WTC11 (cell line): ENCODE results near the gene TBC1D4. TPM values are rescaled to one million over a fixed set of nuclear protein-coding genes. Genes with fewer than 3 reads are reported as not detected.

Source experiments
- ATAC-seq: fragments of 200-7000 bp; cut with Tn5 transposase; 2 replicates; pipeline ENCODE4 v1.10.0; 2021; ENCODE audit warnings: mild to moderate bottlenecking, moderate library complexity
- CTCF ChIA-PET: fragments of 300-600 bp; sonication (Branson Sonifier 250); formaldehyde crosslinking; loops from one replicate; lab custom pipeline; 2021; ENCODE audit warnings: antibody characterized with exemption; lab: Charles Lee
- POLR2A ChIA-PET: fragments of 350-600 bp; sonication (Branson Sonifier 250); formaldehyde crosslinking; loops from one replicate; lab custom pipeline; 2021; ENCODE audit warnings: antibody characterized with exemption; lab: Charles Lee
- DNase-seq: peaks from one replicate; pipeline ENCODE4 v3.0.0; 2021; ENCODE audit warnings: low spot score
- H3K27ac Mint-ChIP-seq: 2 replicates; pipeline ENCODE4 v1.8.0; 2021; ENCODE audit warnings: mixed read lengths
- H3K27me3 Mint-ChIP-seq: 2 replicates; pipeline ENCODE4 v1.8.0; 2021; ENCODE audit warnings: low read depth, mild to moderate bottlenecking, moderate library complexity, mixed read lengths
- H3K36me3 Mint-ChIP-seq: 2 replicates; pipeline ENCODE4 v1.8.0; 2021; ENCODE audit warnings: mixed read lengths
- H3K4me1 Mint-ChIP-seq: 2 replicates; pipeline ENCODE4 v1.8.0; 2022; ENCODE audit warnings: mixed read lengths
- H3K4me3 Mint-ChIP-seq: 2 replicates; pipeline ENCODE4 v1.8.0; 2021; ENCODE audit warnings: mild to moderate bottlenecking, moderate library complexity, mixed read lengths
- H3K9me3 Mint-ChIP-seq: 2 replicates; pipeline ENCODE4 v1.8.0; 2021; ENCODE audit warnings: mixed read lengths
- ARID4B ChIP-seq: sonication (generic); formaldehyde crosslinking; IDR thresholded peaks from 2 replicates; pipeline ENCODE4 v1.8.0; 2023; ENCODE audit warnings: missing genetic modification reagents, mild to moderate bottlenecking, borderline replicate concordance
- ATF1 ChIP-seq: sonication (generic); formaldehyde crosslinking; IDR thresholded peaks from 2 replicates; pipeline ENCODE4 v1.8.1; 2023; ENCODE audit warnings: mild to moderate bottlenecking, moderate library complexity, missing genetic modification reagents
- CBFB ChIP-seq: sonication (generic); formaldehyde crosslinking; IDR thresholded peaks from 2 replicates; pipeline ENCODE4 v1.8.1; 2022; ENCODE audit warnings: mild to moderate bottlenecking, low read depth, missing genetic modification reagents
- CTCF ChIP-seq: fragments of 200-600 bp; IDR thresholded peaks from 2 replicates; pipeline ENCODE4 v1.8.0; 2022; ENCODE audit warnings: antibody characterized with exemption
- E2F4 ChIP-seq: sonication (generic); formaldehyde crosslinking; IDR thresholded peaks from 2 replicates; pipeline ENCODE4 v1.8.1; 2022; ENCODE audit warnings: low read depth, mild to moderate bottlenecking, moderate library complexity, missing genetic modification reagents, borderline replicate concordance
- EMX1 ChIP-seq: fragments of 250-450 bp; sonication (Bioruptor Pico); IDR thresholded peaks from 2 replicates; pipeline ENCODE4 v1.8.0; 2021; ENCODE audit warnings: mild to moderate bottlenecking
- ESRRA ChIP-seq: sonication (generic); formaldehyde crosslinking; IDR thresholded peaks from 2 replicates; pipeline ENCODE4 v1.8.1; 2022; ENCODE audit warnings: mild to moderate bottlenecking, missing genetic modification reagents, borderline replicate concordance
- ETV6 ChIP-seq: sonication (generic); formaldehyde crosslinking; IDR thresholded peaks from 2 replicates; pipeline ENCODE4 v1.8.1; 2022; ENCODE audit warnings: mild to moderate bottlenecking, missing genetic modification reagents
- FOXP1 ChIP-seq: sonication (generic); formaldehyde crosslinking; IDR thresholded peaks from 2 replicates; pipeline ENCODE4 v1.8.0; 2022; ENCODE audit warnings: missing genetic modification reagents, mild to moderate bottlenecking, moderate library complexity, borderline replicate concordance
- GABPB1 ChIP-seq: sonication (generic); formaldehyde crosslinking; IDR thresholded peaks from 2 replicates; pipeline ENCODE4 v1.8.1; 2023; ENCODE audit warnings: mild to moderate bottlenecking, missing genetic modification reagents
- HMGA2 ChIP-seq: fragments of 250-450 bp; sonication (Bioruptor Pico); IDR thresholded peaks from 2 replicates; pipeline ENCODE4 v1.4.0; 2021; ENCODE audit warnings: mild to moderate bottlenecking, moderate library complexity
- MYBL2 ChIP-seq: sonication (generic); formaldehyde crosslinking; IDR thresholded peaks from 2 replicates; pipeline ENCODE4 v1.8.1; 2023; ENCODE audit warnings: mild to moderate bottlenecking, moderate library complexity, missing genetic modification reagents
- NFATC4 ChIP-seq: fragments of 250-450 bp; sonication (Bioruptor Pico); IDR thresholded peaks from 2 replicates; pipeline ENCODE4 v1.9.0; 2021; ENCODE audit warnings: mild to moderate bottlenecking
- PREB ChIP-seq: sonication (generic); formaldehyde crosslinking; IDR thresholded peaks from 2 replicates; pipeline ENCODE4 v1.8.1; 2022; ENCODE audit warnings: mild to moderate bottlenecking, missing genetic modification reagents, moderate library complexity, borderline replicate concordance
- PRRX2 ChIP-seq: fragments of 250-450 bp; sonication (Bioruptor Pico); IDR thresholded peaks from 2 replicates; pipeline ENCODE4 v1.8.0; 2021; ENCODE audit warnings: mild to moderate bottlenecking
- RORB ChIP-seq: fragments of 250-450 bp; sonication (Bioruptor Pico); IDR thresholded peaks from 2 replicates; pipeline ENCODE4 v1.9.0; 2021; ENCODE audit warnings: mild to moderate bottlenecking
- SMAD3 ChIP-seq: sonication (generic); formaldehyde crosslinking; IDR thresholded peaks from 2 replicates; pipeline ENCODE4 v1.8.0; 2022; ENCODE audit warnings: missing genetic modification reagents, mild to moderate bottlenecking, borderline replicate concordance
- TEAD4 ChIP-seq: sonication (generic); formaldehyde crosslinking; IDR thresholded peaks from 2 replicates; pipeline ENCODE4 v1.8.0; 2022; ENCODE audit warnings: mild to moderate bottlenecking, missing genetic modification reagents
- ZBTB21 ChIP-seq: sonication (generic); formaldehyde crosslinking; IDR thresholded peaks from 2 replicates; pipeline ENCODE4 v1.8.1; 2023; ENCODE audit warnings: mild to moderate bottlenecking, missing genetic modification reagents, borderline replicate concordance
- ZBTB43 ChIP-seq: sonication (generic); formaldehyde crosslinking; IDR thresholded peaks from 2 replicates; pipeline ENCODE4 v1.8.1; 2023; ENCODE audit warnings: mild to moderate bottlenecking, missing genetic modification reagents
- ZNF219 ChIP-seq: sonication (generic); formaldehyde crosslinking; IDR thresholded peaks from 2 replicates; pipeline ENCODE4 v1.8.0; 2023; ENCODE audit warnings: missing genetic modification reagents, mild to moderate bottlenecking, borderline replicate concordance
- ZNF396 ChIP-seq: fragments of 250-450 bp; sonication (Bioruptor Pico); IDR thresholded peaks from 2 replicates; pipeline ENCODE4 v1.8.0; 2021; ENCODE audit warnings: mild to moderate bottlenecking, moderate library complexity, borderline replicate concordance
- ZSCAN18 ChIP-seq: fragments of 250-450 bp; sonication (Bioruptor Pico); IDR thresholded peaks from 2 replicates; pipeline ENCODE4 v2.1.2; 2022; ENCODE audit warnings: mild to moderate bottlenecking, moderate library complexity
- total RNA-seq: library from RNA; stranded (reverse); gene quantifications from 3 replicates; pipeline ENCODE4 v1.2.3, GENCODE V29; 2021

The TBC1D4 gene
- total RNA-seq, 1 experiment from 2014 or later: 37.1 TPM

- Mint-ChIP-seq H3K4me1 (peaks cover 39% of the 10 kb centered on the region), H3K36me3 (no peaks in the 10 kb centered on the region)
- no peak for DNase-seq
- TF ChIP-seq CTCF (no peak), ZBTB21 (CRISPR knock-in tag) (no peak), ZBTB43 (no peak), TEAD4 (CRISPR knock-in tag) (no peak), SMAD3 (CRISPR knock-in tag) (no peak), ZNF219 (no peak), EMX1 (CRISPR knock-in tag) (no peak), ARID4B (no peak), ZNF396 (CRISPR knock-in tag) (no peak), ZSCAN18 (CRISPR knock-in tag) (no peak), ATF1 (CRISPR knock-in tag) (no peak), CBFB (CRISPR knock-in tag) (no peak), RORB (CRISPR knock-in tag) (no peak), ESRRA (no peak), NFATC4 (no peak), PREB (CRISPR knock-in tag) (no peak), PRRX2 (CRISPR knock-in tag) (no peak)
- TF ChIP-seq, all 79 proteins: peak for 0
- no peak overlapping the region for H3K4me3 Mint-ChIP-seq
- H3K9me3 Mint-ChIP-seq: no peaks in the 10 kb centered on the region
- ChIA-PET POLR2A (no interaction called here), CTCF (interaction anchor here (1.3 kb wide), 2 partner anchors 13 to 111 kb away, joined by 3 to 4 read pairs; partner anchors contain the start of gene TBC1D4)
- ATAC-seq: no peak
- no peak overlapping the region for H3K27ac Mint-ChIP-seq
- no peaks in the 10 kb centered on the region for H3K27me3 Mint-ChIP-seq
These were observed 111.2 kb downstream of the TBC1D4 start for GRCh38 chr13:75370774-75371173.

- Mint-ChIP-seq H3K4me3 (no peak overlapping the region), H3K27me3 (no peaks in the 10 kb centered on the region), H3K4me1 (peaks cover 35% of the 10 kb centered on the region), H3K9me3 (no peaks in the 10 kb centered on the region), H3K27ac (no peak overlapping the region), H3K36me3 (no peaks in the 10 kb centered on the region)
- POLR2A ChIA-PET: no interaction called here
- CTCF ChIA-PET: interaction anchor here (1.3 kb wide), 1 partner anchor 112 kb away, joined by 4 read pairs; the partner anchor contains the start of gene TBC1D4
- ATAC-seq (no peak), DNase-seq (no peak)
- TF ChIP-seq HMGA2 (CRISPR knock-in tag): no peak
- TF ChIP-seq ZBTB21 (CRISPR knock-in tag): no peak
- TF ChIP-seq E2F4 (CRISPR knock-in tag): no peak
- TF ChIP-seq FOXP1: no peak
- TF ChIP-seq GABPB1 (CRISPR knock-in tag): no peak
- no peak for TF ChIP-seq MYBL2 (CRISPR knock-in tag)
- no peak for TF ChIP-seq CTCF
- TF ChIP-seq EMX1 (CRISPR knock-in tag): no peak
- no peak for TF ChIP-seq ETV6 (CRISPR knock-in tag)
- TF ChIP-seq RORB (CRISPR knock-in tag): no peak
These were observed 112.0 kb downstream of the TBC1D4 start for GRCh38 chr13:75369981-75370380.
